Activated CD4-positive, alpha-beta T cell treated with anti-CD3 and anti-CD28 coated beads for 36 hours (primary cell): ENCODE results near the gene FLNC. TPM values are rescaled to one million over a fixed set of nuclear protein-coding genes. Genes with fewer than 3 reads are reported as not detected.

Source experiments
- ATAC-seq: fragments of 200-7000 bp; cut with Tn5 transposase; one replicate; pipeline ENCODE4 v1.10.0; 2021; ENCODE audit warnings: mild to moderate bottlenecking, moderate library complexity
- CTCF ChIA-PET: fragments of 350-600 bp; sonication (Branson Sonifier 250); formaldehyde crosslinking; loops from one replicate; lab custom pipeline; 2021; ENCODE audit warnings: antibody characterized with exemption; lab: Charles Lee
- POLR2A ChIA-PET: fragments of 350-600 bp; sonication (Branson Sonifier 250); formaldehyde crosslinking; loops from one replicate; lab custom pipeline; 2021; ENCODE audit warnings: antibody characterized with exemption, inconsistent platforms; lab: Charles Lee
- DNase-seq: peaks from one replicate; pipeline ENCODE4 v3.0.0-alpha.2; 2020
- H3K27ac Mint-ChIP-seq: one replicate; pipeline ENCODE4 v1.8.0; 2021; ENCODE audit warnings: mixed read lengths
- H3K27me3 Mint-ChIP-seq: one replicate; pipeline ENCODE4 v1.8.0; 2021; ENCODE audit warnings: mixed read lengths
- H3K36me3 Mint-ChIP-seq: one replicate; pipeline ENCODE4 v1.8.0; 2021; ENCODE audit warnings: low read depth, mixed read lengths
- H3K4me1 Mint-ChIP-seq: one replicate; pipeline ENCODE4 v1.8.0; 2021; ENCODE audit warnings: mixed read lengths
- H3K4me3 Mint-ChIP-seq: one replicate; pipeline ENCODE4 v1.8.0; 2021; ENCODE audit warnings: mild to moderate bottlenecking, moderate library complexity, mixed read lengths
- H3K9me3 Mint-ChIP-seq: one replicate; pipeline ENCODE4 v1.8.0; 2021; ENCODE audit warnings: low read depth, mixed read lengths
- intact Hi-C, 2 experiments: fragments of 100-400 bp; cut with DNase I in 1 of 2; cut with micrococcal nuclease in 1 of 2; formaldehyde crosslinking; loops; one replicate each; pipeline versions ENCODE4 v1.14.2 to v1.15.1; 2022 to 2024; cut with DNase I, micrococcal nuclease
- total RNA-seq, 2 experiments: library from RNA; stranded (reverse); gene quantifications; one replicate each; pipeline ENCODE4 v1.2.3, GENCODE V29; 2021

FLNC gene
- total RNA-seq, 2 experiments from 2014 or later: 0.09 to 0.18 TPM

GRCh38 chr7:128869138-128869943, 39.1 kb downstream of the FLNC start:
- intact Hi-C loops: loop anchor here (1.0 to 10.0 kb wide), 3 partner anchors 75 to 335 kb away; partner anchors contain the start of gene CCDC136 (in 2 of the 2)
- POLR2A ChIA-PET: no interaction called here

GRCh38 chr7:128869944-128870285, 39.7 kb downstream of the FLNC start:
- intact Hi-C loops: loop anchor here (1.0 to 10.0 kb wide), 3 partner anchors 75 to 335 kb away; partner anchors contain the start of gene CCDC136 (in 2 of the 2)
- ATAC-seq: peak; percentile 47

More at GRCh38 chr7:128869138-128869943, 39.1 kb downstream of the FLNC start:
- no peaks in the 10 kb centered on the region for H3K9me3 Mint-ChIP-seq
- CTCF ChIA-PET: interaction anchor here (0.8 to 2.1 kb wide), 8 partner anchors 9 to 413 kb away, joined by 3 to 6 read pairs (median 4); no protein-coding TSS in a partner anchor
- DNase-seq: peak; percentile 78
- peaks cover 9% of the 10 kb centered on the region for H3K4me1 Mint-ChIP-seq
- no peak overlapping the region for H3K27ac Mint-ChIP-seq
- peaks cover 2% of the 10 kb centered on the region for H3K27me3 Mint-ChIP-seq
- peak overlapping the region; percentile 33 for H3K4me3 Mint-ChIP-seq
- peak; percentile 92 for ATAC-seq
- H3K36me3 Mint-ChIP-seq: peaks cover 8% of the 10 kb centered on the region

GRCh38 chr7:128871050-128871449, 40.8 kb downstream of the FLNC start:
- Mint-ChIP-seq H3K9me3 (no peaks in the 10 kb centered on the region), H3K27ac (no peak overlapping the region), H3K36me3 (no peaks in the 10 kb centered on the region), H3K4me3 (no peak overlapping the region), H3K27me3 (peaks cover 2% of the 10 kb centered on the region), H3K4me1 (peaks cover 5% of the 10 kb centered on the region)
- DNase-seq (no peak), ATAC-seq (no peak)
- CTCF ChIA-PET: interaction anchor here (0.6 kb wide), 1 partner anchor 12 kb away, joined by 3 read pairs; no protein-coding TSS in a partner anchor
- POLR2A ChIA-PET: no interaction called here
- intact Hi-C loops: no loop called here

More at GRCh38 chr7:128869944-128870285, 39.7 kb downstream of the FLNC start:
- Mint-ChIP-seq H3K27ac (no peak overlapping the region), H3K36me3 (peaks cover 8% of the 10 kb centered on the region), H3K27me3 (peaks cover 2% of the 10 kb centered on the region), H3K4me3 (peak overlapping the region; percentile 44), H3K4me1 (peaks cover 9% of the 10 kb centered on the region), H3K9me3 (no peaks in the 10 kb centered on the region)
- POLR2A ChIA-PET: no interaction called here
- CTCF ChIA-PET: interaction anchor here (0.7 to 2.1 kb wide), 6 partner anchors 12 to 409 kb away, joined by 3 to 6 read pairs (median 3); no protein-coding TSS in a partner anchor
- peak; percentile 48 for DNase-seq

- no peak for DNase-seq
- Mint-ChIP-seq H3K4me1 (peaks cover 5% of the 10 kb centered on the region), H3K27ac (no peak overlapping the region), H3K36me3 (no peaks in the 10 kb centered on the region), H3K4me3 (no peak overlapping the region), H3K27me3 (peaks cover 2% of the 10 kb centered on the region), H3K9me3 (no peaks in the 10 kb centered on the region)
- ChIA-PET POLR2A (no interaction called here), CTCF (interaction anchor here (0.5 to 1.0 kb wide), 2 partner anchors 9 to 780 kb away, joined by 3 to 4 read pairs; partner anchors contain the start of gene ATP6V1F)
- intact Hi-C loops: no loop called here
- ATAC-seq: no peak
Observed at GRCh38 chr7:128872394-128872824, 42.2 kb downstream of the FLNC start.

GRCh38 chr7:128873234-128873633, 43.0 kb downstream of the FLNC start:
- ATAC-seq: no peak
- CTCF ChIA-PET: interaction anchor here (1.0 kb wide), 1 partner anchor 10 kb away, joined by 4 read pairs; the partner anchor contains the start of gene ATP6V1F
- Mint-ChIP-seq H3K36me3 (no peaks in the 10 kb centered on the region), H3K4me1 (peaks cover 5% of the 10 kb centered on the region), H3K27me3 (peaks cover 2% of the 10 kb centered on the region), H3K9me3 (no peaks in the 10 kb centered on the region), H3K27ac (no peak overlapping the region), H3K4me3 (no peak overlapping the region)
- intact Hi-C loops: no loop called here
- DNase-seq: no peak
- POLR2A ChIA-PET: no interaction called here

GRCh38 chr7:128874140-128875031, 44.2 kb downstream of the FLNC start:
- H3K36me3 Mint-ChIP-seq: no peaks in the 10 kb centered on the region
- intact Hi-C loops: no loop called here

GRCh38 chr7:128875523-128875948, 45.3 kb downstream of the FLNC start:
- no peak for ATAC-seq
- ChIA-PET CTCF (interaction anchor here (0.6 to 1.0 kb wide), 2 partner anchors 13 to 134 kb away, joined by 3 read pairs; partner anchors contain the start of gene ATP6V1F), POLR2A (no interaction called here)
- Mint-ChIP-seq H3K9me3 (no peaks in the 10 kb centered on the region), H3K27me3 (no peaks in the 10 kb centered on the region), H3K36me3 (no peaks in the 10 kb centered on the region), H3K4me3 (no peak overlapping the region), H3K4me1 (no peaks in the 10 kb centered on the region), H3K27ac (no peak overlapping the region)
- intact Hi-C loops: no loop called here
- DNase-seq: no peak

More at GRCh38 chr7:128874140-128875031, 44.2 kb downstream of the FLNC start:
- Mint-ChIP-seq H3K27ac (no peak overlapping the region), H3K4me1 (peaks cover 5% of the 10 kb centered on the region), H3K27me3 (peaks cover 2% of the 10 kb centered on the region), H3K9me3 (no peaks in the 10 kb centered on the region), H3K4me3 (no peak overlapping the region)
- DNase-seq (no peak), ATAC-seq (no peak)
- CTCF ChIA-PET: interaction anchor here (0.7 kb wide), 1 partner anchor 10 kb away, joined by 3 read pairs; no protein-coding TSS in a partner anchor
- POLR2A ChIA-PET: interaction anchor here (0.7 kb wide), 1 partner anchor 14 kb away, joined by 3 read pairs; no protein-coding TSS in a partner anchor

DNA sequence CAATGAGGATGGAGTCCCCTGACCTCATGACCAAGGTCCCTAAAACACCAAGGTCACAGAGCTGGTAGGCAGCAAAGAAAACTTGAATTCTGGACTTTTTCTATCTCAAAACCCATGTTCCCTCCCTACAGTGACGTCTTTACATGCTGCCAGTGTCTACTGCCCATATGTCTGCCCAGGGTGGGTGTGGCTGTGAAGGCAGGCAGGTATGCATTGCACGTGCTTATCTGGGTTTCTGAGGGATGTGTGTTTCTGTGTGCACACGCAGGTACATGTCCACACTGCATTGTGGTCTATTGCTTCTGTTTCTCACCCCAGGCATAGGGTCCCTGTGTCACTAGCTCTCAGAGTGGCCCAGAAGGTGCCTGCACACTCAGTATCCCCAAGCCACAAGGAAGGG, 45.9 kb downstream of the FLNC start:
- Mint-ChIP-seq H3K27ac (no peak overlapping the region), H3K4me3 (no peak overlapping the region), H3K36me3 (no peaks in the 10 kb centered on the region), H3K9me3 (no peaks in the 10 kb centered on the region), H3K4me1 (no peaks in the 10 kb centered on the region), H3K27me3 (no peaks in the 10 kb centered on the region)
- no peak for DNase-seq
- POLR2A ChIA-PET: no interaction called here
- ATAC-seq: no peak
- CTCF ChIA-PET: interaction anchor here (0.7 kb wide), 1 partner anchor 55 kb away, joined by 3 read pairs; no protein-coding TSS in a partner anchor
- intact Hi-C loops: no loop called here

- no peak for DNase-seq
- ChIA-PET POLR2A (no interaction called here), CTCF (interaction anchor here (0.7 kb wide), 1 partner anchor 54 kb away, joined by 3 read pairs; no protein-coding TSS in a partner anchor)
- H3K27ac Mint-ChIP-seq: no peak overlapping the region
- H3K27me3 Mint-ChIP-seq: no peaks in the 10 kb centered on the region
- H3K36me3 Mint-ChIP-seq: no peaks in the 10 kb centered on the region
- no peak overlapping the region for H3K4me3 Mint-ChIP-seq
- intact Hi-C loops: no loop called here
- ATAC-seq: no peak
- no peaks in the 10 kb centered on the region for H3K9me3 Mint-ChIP-seq
- H3K4me1 Mint-ChIP-seq: no peaks in the 10 kb centered on the region
Observed at GRCh38 chr7:128876586-128876977, 46.4 kb downstream of the FLNC start.

DNA sequence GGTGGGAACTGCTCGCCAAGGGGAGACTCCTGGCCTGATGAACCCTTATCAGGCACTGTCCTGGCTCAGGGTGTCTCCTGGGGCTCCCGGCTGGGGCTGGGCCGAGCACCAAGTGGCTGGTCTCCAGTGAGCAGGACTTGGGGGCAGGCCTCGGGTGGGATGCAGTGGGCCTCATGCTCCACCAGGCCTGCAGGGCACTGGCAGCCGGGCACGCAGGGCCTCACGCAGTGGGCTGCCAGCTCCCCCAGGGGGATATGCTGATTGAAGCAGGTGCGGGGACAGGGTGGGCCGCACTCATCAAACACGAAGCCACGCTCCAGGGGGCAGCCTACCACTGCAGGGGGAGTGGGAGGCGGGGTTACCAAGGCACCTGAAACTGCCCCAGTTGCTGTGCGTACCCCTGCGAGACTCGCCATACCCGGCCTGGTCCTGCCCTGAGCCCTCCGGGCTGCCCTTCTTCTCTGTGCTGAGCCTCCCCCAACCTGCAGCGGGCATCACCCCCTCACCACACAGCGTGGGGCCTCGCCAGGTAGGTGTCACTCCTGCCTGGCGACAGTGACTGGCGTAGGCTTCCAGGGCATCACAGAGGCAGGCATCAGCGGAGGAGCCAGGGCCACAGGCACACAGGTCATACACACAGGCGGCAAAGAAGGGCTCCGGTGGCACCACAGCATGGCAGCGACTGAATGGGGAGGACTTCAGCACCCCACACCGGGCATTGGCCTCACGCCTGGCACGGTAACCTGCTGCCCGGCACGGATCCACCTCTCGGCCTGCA, 47.0 kb downstream of the FLNC start:
- POLR2A ChIA-PET: no interaction called here
- CTCF ChIA-PET: interaction anchor here (0.7 to 0.8 kb wide), 2 partner anchors 10 to 14 kb away, joined by 3 to 4 read pairs; partner anchors contain the start of gene ATP6V1F
- H3K36me3 Mint-ChIP-seq: no peaks in the 10 kb centered on the region

More for the DNA sequence above, 47.0 kb downstream of the FLNC start:
- Mint-ChIP-seq H3K9me3 (no peaks in the 10 kb centered on the region), H3K27me3 (no peaks in the 10 kb centered on the region), H3K4me1 (no peaks in the 10 kb centered on the region), H3K27ac (no peak overlapping the region), H3K4me3 (no peak overlapping the region)
- ATAC-seq: no peak
- intact Hi-C loops: no loop called here
- DNase-seq: no peak
